IPS-18c (cell line): ENCODE results near the gene DYRK3.

Experiments
- H3K4me3 ChIP-seq: 2 replicates; pipeline ENCODE4 v1.7.0; 2013; ENCODE audit warnings: low read depth, mild to moderate bottlenecking, low read length, moderate library complexity; ENCODE audit not compliant: insufficient read depth
- H3K9me3 ChIP-seq: one replicate; pipeline ENCODE4 v1.6.1; 2013; ENCODE audit warnings: mild to moderate bottlenecking, low read length, moderate library complexity; ENCODE audit not compliant: control insufficient read depth, insufficient read depth

DYRK3 gene

DNA sequence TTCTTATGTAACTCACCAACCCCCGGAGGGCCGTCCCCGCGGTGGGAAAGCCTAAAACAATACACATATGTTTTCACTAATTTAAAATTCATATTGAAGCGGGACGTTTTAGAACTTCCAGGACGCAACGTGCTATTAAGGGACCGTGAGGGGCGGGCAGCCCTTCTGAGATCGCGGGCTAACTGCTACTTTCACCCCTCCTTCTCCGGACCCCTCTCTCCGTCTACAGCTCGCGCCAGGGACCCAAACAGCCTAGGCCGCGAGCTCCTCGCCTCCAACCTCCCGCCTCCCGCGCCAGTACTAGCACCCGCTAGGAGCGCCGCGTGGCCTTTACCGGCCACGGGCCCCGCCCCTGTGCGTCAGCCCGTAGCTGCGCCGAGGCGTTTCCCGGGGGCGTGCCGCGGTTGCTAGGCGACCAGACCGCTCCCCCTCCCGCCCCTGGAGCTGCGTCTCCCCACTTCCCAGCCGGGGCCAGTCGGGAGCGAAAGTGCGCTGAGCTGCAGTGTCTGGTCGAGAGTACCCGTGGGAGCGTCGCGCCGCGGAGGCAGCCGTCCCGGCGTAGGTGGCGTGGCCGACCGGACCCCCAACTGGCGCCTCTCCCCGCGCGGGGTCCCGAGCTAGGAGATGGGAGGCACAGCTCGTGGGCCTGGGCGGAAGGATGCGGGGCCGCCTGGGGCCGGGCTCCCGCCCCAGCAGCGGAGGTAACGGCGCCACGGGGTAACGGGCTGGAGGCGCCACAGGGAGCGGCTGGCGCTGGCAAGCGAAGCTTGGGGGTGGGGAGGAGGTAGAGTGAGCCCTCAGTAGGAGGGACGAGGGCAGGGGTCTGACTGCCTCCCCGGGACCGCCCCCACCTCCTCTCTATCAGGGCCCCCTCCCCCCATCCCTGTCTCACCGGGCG lies at the start of gene DYRK3:
Gene DYRK3, plus strand, starts transcription at position 457 of the 898 bp plus-strand sequence. Its CDS starts 168 bp downstream, at position 625.
- Histone ChIP-seq H3K9me3 (no peaks in the 10 kb centered on the region), H3K4me3 (peak within 1 kb of the TSS; percentile 90)

DNA sequence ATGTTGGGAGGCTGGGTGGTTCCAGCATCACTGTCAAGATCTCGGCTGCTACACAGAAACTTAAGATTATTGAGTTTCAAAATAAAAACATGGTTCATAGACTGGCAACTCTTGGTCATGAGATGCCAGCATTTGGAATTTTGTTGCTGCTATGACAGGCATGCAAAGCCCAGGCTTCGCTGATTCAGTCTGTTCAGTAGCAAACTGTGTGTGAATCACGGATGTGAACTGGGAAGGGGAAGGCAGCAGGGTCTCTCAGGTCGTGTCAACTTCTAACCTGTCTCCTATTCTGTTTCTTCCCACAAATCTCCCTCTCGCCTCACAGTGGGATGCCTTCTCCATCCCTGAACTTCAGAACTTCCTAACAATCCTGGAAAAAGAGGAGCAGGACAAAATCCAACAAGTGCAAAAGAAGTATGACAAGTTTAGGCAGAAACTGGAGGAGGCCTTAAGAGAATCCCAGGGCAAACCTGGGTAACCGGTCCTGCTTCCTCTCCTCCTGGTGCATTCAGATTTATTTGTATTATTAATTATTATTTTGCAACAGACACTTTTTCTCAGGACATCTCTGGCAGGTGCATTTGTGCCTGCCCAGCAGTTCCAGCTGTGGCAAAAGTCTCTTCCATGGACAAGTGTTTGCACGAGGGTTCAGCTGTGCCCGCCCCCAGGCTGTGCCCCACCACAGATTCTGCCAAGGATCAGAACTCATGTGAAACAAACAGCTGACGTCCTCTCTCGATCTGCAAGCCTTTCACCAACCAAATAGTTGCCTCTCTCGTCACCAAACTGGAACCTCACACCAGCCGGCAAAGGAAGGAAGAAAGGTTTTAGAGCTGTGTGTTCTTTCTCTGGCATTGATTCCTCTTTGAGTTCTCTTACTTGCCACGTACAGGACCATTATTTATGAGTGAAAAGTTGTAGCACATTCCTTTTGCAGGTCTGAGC lies 48.6 kb upstream of the DYRK3 start:
- Histone ChIP-seq H3K9me3 (no peaks in the 10 kb centered on the region), H3K4me3 (no peak overlapping the region)

DNA sequence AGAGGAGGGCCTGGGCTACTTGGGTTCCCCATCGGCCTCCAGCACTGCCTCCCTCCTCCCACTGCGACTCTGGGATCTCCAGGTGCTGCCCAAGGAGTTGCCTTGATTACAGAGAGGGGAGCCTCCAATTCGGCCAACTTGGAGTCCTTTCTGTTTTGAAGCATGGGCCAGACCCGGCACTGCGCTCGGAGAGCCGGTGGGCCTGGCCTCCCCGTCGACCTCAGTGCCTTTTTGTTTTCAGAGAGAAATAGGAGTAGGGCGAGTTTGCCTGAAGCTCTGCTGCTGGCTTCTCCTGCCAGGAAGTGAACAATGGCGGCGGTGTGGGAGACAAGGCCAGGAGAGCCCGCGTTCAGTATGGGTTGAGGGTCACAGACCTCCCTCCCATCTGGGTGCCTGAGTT lies 47.4 kb upstream of the DYRK3 start:
- H3K9me3 ChIP-seq = no peaks in the 10 kb centered on the region
- no peak overlapping the region for H3K4me3 ChIP-seq

DNA sequence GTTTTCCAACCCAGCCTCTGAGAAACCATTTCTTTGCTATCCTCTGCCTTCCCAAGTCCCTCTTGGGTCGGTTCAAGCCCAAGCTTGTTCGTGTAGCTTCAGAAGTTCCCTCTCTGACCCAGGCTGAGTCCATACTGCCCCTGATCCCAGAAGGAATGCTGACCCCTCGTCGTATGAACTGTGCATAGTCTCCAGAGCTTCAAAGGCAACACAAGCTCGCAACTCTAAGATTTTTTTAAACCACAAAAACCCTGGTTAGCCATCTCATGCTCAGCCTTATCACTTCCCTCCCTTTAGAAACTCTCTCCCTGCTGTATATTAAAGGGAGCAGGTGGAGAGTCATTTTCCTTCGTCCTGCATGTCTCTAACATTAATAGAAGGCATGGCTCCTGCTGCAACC lies 46.8 kb upstream of the DYRK3 start:
- no peaks in the 10 kb centered on the region for H3K9me3 ChIP-seq
- H3K4me3 ChIP-seq = no peak overlapping the region

DNA sequence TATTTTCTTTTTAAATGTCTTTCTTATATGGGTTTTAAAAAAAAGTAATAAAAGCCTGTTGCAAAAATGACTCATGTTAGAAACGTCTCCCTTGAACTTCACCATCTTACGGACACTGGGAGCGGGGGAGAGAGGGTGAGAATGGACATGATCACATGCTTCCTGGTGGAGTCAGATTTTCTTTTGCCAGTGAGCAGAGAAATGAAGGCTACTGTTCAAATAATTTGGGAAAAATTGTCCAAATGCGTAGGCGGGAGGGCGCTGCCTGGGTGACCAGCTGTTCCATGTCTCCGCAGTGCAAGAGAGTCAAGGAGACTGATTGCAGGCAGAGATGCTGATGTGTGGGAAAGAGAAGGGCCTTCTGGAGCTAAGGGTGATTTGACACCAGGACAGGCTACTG lies 46.1 kb upstream of the DYRK3 start:
- Histone ChIP-seq H3K9me3 (no peaks in the 10 kb centered on the region), H3K4me3 (no peak overlapping the region)

DNA sequence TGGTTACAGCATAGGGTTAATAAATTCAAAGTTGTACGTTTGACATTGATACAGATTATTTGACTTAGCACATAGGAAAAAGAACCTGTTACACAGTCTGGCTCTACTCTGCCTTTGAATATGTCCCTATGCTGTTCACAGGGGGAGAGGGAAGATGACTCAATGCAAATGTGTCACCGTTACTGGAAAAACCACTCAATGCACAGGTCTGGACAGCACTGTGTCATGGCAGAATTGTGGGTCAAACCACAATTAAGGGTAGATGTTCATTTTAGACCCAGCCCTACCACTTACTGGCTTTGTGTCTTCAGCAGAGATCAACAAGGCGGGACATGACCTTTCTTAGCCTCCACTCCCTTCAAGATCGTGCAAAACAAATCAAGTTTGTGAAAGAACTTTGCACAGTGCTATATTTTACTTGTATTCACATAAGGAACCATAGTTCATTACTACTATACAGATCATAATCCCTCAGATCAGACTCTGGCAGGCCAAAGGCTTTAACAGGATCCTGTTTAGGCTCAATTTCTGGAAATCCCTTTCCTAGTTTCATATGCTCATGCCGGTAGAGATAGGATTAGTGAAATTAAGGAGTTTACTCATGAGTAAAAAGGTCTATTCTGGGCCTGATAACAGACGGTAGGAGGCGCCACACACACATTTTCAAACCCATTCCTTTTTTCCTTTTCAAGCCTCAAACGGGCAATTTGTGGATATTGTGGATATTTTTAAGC lies 45.1 kb upstream of the DYRK3 start:
- Histone ChIP-seq H3K9me3 (no peaks in the 10 kb centered on the region), H3K4me3 (no peak overlapping the region)

DNA sequence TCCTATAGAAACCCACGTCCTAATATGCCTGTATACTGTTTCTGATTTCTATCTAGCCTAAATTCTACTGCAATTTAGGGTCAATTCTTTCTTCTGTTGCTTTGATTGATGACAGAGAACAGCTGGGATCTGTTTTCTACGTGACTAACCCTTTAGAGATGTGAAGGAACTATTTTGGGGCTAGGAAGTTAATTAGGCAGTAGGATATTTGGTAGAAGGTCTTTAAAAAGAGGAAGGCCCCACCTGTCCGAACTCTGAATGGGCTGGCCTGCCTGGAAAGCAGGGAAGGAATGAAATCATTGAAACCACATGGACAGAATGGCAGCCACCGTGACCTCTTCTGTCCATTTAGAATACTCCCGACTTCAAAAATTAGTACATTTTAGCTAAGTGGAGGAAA lies 44.1 kb upstream of the DYRK3 start:
- no peak overlapping the region for H3K4me3 ChIP-seq
- no peaks in the 10 kb centered on the region for H3K9me3 ChIP-seq

DNA sequence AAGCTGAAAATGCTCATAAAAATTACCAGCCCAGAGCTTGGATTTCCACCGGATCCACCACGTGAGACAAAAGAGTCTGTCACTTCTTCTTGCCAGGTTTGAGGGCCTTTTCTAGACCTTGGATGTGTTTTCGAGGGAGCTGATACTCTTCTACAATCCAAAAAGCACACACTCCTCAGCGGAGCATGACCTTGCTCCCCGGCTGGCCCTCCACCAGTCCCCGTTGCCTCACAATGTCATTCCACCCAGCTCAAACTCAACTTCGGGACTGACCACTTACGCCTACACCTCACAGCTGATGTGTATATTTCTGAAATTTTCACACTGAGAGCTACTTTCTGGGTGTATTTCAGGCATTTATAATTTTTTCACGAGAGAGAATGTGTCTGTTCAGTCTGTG lies 43.6 kb upstream of the DYRK3 start:
- H3K4me3 ChIP-seq = no peak overlapping the region
- H3K9me3 ChIP-seq = no peaks in the 10 kb centered on the region

DNA sequence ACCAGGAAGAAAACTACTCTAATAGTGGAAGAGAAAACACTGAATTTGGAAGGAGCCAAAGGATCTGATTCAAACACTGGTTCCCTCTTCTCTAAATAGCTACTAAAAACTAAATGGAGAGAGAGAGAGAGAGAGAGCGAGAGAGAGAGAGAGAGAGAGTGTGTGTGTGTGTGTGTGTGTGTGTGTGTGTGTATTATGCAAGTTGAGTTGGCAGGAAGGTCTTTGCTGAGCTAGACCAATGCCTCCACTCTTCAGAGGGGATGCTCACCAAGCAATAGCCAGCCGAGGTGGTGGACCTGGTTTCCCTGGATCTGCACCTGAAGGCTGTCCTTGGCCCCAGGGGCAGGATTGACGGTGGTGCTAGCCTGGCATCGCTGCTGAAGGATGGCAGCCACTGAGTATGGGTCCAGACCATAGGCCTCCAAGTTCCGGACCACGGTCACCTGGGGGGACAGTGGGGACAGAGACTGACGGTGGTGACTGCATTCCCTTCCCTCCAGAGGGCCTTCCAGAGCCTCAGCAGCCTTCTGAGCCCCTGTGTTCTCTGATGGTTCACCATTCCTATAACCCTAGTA lies 41.9 kb upstream of the DYRK3 start:
- Histone ChIP-seq H3K4me3 (no peak overlapping the region), H3K9me3 (no peaks in the 10 kb centered on the region)

DNA sequence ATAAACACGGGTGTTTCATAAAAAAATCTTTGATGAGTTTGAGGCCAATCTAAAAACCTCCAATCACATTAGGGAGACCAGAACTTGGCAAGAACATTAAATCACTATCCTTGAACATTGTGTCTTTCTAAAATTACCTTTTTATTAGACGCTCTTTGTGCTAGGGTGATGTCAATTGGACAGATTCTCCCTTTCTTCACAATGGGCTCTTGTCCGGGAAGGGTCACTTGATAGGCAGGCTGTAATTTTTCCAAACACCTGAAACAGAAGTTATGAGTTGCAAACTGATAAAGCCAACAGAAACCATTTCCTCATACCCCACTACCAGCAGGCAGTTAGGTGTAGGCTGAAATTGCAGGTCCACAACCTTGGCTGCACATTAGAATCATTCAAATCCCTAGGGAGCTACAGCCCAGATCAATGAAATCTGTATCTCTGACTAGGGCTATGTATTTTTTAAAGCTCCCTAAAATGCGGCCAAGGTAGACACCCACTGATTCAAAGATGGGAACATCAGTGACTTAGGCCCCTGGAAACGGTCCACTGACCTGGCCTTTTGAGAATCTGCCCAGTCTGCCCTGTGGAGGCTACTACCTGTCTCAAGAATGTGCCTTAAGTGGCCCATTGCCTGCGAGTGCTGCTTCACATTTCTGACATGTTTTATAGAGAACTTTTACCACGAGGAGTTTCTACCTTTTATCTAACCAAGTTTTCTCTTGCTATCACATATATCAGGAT lies 39.6 kb upstream of the DYRK3 start:
- no peaks in the 10 kb centered on the region for H3K9me3 ChIP-seq
- H3K4me3 ChIP-seq = no peak overlapping the region

DNA sequence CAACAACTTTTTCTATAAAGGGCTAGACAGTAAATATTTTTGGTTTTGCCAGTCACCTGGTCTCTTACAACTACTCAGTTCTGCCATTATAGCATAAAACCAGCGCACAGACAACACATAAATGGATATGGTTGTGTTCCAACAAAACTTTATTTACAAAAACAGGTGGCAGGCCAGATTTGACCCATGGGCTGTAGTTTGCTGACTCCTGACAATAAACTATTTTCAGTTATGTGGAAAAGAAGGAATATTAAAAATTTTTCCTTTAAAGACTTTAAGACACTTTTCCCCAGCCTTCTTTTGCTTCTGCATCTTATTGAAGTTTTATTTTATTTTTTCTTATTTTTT lies 39.0 kb upstream of the DYRK3 start:
- Histone ChIP-seq H3K4me3 (no peak overlapping the region), H3K9me3 (no peaks in the 10 kb centered on the region)

DNA sequence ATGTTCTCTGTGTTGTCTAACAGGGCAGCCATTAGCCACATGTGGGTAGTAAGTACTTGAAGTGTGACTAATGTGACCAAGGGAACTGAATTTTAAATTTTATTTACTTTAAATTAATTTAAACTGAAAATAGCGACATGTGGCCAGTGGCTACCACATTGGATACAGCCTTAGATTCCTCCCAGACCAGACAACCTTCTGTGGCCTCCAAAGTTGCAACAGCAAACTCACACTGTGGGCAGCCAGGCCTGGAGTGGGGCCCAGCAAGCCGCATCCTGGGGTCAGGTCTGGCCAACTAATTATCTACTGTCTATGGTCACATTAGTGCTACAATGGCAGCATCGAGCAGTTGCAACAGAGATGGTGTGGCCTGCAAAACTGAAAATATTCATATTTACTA lies 34.8 kb upstream of the DYRK3 start:
- Histone ChIP-seq H3K4me3 (no peak overlapping the region), H3K9me3 (no peaks in the 10 kb centered on the region)

DNA sequence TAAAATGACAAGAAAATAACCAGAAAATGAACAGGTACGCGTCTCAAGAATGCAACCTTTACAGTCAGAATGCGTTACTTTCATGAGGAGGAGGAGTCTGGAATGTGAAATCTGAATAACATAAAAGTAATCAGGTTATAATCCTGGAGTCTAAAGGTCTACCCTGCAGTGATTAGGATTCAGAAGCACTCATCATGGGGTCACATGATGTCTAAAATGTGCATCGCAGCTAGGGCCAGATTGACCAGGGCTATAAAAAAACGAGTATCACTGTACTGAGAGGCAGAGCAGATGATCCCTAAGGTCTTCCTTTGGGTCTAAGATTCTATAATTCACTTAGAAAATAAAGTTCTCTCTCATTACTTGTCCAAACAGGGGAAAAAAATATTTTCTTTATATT lies 30.5 kb upstream of the DYRK3 start:
- no peaks in the 10 kb centered on the region for H3K9me3 ChIP-seq
- H3K4me3 ChIP-seq = no peak overlapping the region

DNA sequence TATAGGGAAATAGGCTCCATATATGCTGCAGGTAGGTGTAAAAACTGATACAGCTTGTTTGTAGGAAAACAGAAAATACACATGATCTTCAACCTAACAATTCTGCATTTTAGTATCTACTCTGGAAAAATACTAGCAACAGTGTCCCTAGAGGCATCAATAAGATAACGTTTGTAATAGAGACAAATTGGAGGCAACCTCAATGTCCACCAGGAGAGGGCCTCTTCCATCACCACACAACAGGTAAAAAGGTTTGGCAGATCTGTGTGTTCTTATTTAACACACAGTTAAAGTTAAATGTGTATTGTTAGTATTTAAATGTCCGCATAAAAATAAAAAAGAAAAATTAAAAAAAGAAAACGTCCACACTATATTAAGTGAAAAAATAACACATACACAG lies 28.5 kb upstream of the DYRK3 start:
- no peak overlapping the region for H3K4me3 ChIP-seq
- no peaks in the 10 kb centered on the region for H3K9me3 ChIP-seq

DNA sequence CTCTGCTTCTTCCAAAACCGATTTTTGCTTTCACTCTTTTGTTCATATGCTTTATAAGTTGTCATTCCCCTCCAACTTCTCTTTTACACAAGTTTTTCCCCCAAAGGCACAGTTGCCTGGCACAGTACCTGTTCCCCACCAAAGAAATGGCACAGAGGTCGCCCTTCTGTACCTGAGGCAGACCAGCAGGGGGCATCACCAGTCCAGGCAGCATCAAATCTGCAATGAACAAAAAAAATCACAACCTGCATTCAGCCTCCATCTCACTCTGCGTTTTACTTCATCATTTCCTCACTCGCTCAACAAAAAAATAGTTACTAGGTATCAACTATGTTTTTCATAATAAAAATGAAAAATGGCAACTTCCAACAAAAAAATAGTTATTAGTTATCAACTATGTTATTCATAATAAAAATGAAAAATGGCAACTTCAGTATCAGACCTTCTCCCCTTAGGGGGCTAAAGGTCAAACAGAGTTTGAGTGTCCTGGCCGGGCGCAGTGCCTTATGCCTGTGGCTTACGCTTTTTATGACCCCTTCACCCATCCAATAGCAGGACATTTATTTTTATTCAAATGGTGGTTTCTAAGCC lies 27.1 kb upstream of the DYRK3 start:
- no peak overlapping the region for H3K4me3 ChIP-seq
- no peaks in the 10 kb centered on the region for H3K9me3 ChIP-seq

DNA sequence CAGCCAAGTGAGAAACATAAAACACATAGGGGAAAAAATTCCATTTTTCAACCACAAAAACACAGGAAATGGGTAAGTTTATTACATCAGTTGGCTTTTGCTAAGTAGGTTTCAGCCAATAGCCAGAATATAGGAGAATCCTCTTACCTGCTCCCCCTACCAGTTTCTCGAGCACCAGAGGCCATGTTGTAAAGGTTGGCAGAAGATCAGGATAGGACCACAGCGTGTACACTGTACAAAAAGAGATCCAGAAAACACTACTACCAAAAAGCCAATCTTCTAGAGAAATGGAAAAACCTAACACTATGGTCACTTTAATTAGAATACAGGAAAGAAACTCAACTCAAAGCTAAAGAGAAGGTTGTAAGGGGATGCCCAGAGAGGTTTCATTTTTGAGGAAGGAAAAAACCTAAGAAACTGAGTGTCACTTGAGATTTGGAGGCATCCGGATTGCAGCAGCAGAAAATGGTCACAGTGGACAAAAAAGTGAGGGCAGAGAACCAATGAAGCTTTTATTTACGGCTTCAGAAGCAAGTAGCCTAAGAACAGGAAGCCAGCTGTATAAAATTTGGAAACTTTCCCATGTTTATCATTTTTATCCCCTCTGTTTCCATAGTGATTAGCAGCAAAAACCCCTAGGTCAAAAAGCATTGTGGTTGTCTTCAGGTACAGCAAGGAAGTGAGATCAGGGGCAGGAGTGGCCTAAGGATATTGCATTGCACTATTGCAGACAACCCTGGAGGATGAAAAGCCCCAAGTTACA lies 25.9 kb upstream of the DYRK3 start:
- Histone ChIP-seq H3K9me3 (no peaks in the 10 kb centered on the region), H3K4me3 (no peak overlapping the region)
